ENCODE measurements around the gene CHEK1. TPM values are rescaled to one million over a fixed set of nuclear protein-coding genes. Genes with fewer than 3 reads are reported as not detected.

CHEK1 gene
- total and polyA plus RNA-seq, 2 donors (not counting 3 experiments of a cell fraction or from before 2014, with no cell fraction given), result 15.0 to 66.1 TPM

- Histone ChIP-seq H3K4me3 (replicated peaks in 1 of 3; ENCODE audit: insufficient read depth in 1 of 3, low read depth in 1 of 3, low read length in 3 of 3) (peak overlapping the region in 1 of 3 experiments; percentile 6), H3K4me1 (ENCODE audit: control insufficient read depth, extremely low read depth, insufficient read depth, low read length) (peaks cover 52% of the 10 kb centered on the region), H3K79me2 (ENCODE audit: control insufficient read depth, insufficient read depth, low read length) (no peaks in the 10 kb centered on the region), H3K9me3 (replicated peaks; ENCODE audit: control insufficient read depth, insufficient read depth, low read length) (no peaks in the 10 kb centered on the region), H4K20me1 (replicated peaks; ENCODE audit: control insufficient read depth, extremely low read depth, insufficient read depth, low read length) (no peaks in the 10 kb centered on the region), H3K27me3 (ENCODE audit: control insufficient read depth in 2 of 2, insufficient read depth in 2 of 2, low read length in 2 of 2) (no peaks in the 10 kb centered on the region), H3K9me1 (replicated peaks; ENCODE audit: control insufficient read depth, extremely low read depth, insufficient read depth, low read length) (peaks cover 3% of the 10 kb centered on the region), H3K27ac (ENCODE audit: insufficient read depth, low read depth, low read length) (peak overlapping the region; percentile 65), H2AFZ (ENCODE audit: low read depth, low read length) (no peak overlapping the region), H3K9ac (replicated peaks; ENCODE audit: extremely low read depth, insufficient read depth, low read length) (peak overlapping the region; percentile 2), H3K4me2 (ENCODE audit: insufficient read depth, low read length) (peak overlapping the region; percentile 85), H3K36me3 (ENCODE audit: control insufficient read depth in 2 of 2, extremely low read depth in 1 of 2, insufficient read depth in 2 of 2, low read length in 2 of 2) (peaks cover 2 to 11% of the 10 kb centered on the region in 2 experiments)
- ChIA-PET CTCF (interaction anchor here (0.8 to 1.5 kb wide), 3 partner anchors 9 to 47 kb away, joined by 3 read pairs; no protein-coding TSS in a partner anchor), POLR2A (no interaction called here)
- FAIRE-seq (peak; percentile 24), DNase-seq (ENCODE audit: low read depth, low spot score) (peak; percentile 91)
- BruUV-seq (replicated peaks), result no TSS peak
- dilution Hi-C loops (cut with MboI; ENCODE audit: extremely low pct_ligation_motif_present, low sequenced_read_pairs), result no loop called here
- TF ChIP-seq, protein P1, sequence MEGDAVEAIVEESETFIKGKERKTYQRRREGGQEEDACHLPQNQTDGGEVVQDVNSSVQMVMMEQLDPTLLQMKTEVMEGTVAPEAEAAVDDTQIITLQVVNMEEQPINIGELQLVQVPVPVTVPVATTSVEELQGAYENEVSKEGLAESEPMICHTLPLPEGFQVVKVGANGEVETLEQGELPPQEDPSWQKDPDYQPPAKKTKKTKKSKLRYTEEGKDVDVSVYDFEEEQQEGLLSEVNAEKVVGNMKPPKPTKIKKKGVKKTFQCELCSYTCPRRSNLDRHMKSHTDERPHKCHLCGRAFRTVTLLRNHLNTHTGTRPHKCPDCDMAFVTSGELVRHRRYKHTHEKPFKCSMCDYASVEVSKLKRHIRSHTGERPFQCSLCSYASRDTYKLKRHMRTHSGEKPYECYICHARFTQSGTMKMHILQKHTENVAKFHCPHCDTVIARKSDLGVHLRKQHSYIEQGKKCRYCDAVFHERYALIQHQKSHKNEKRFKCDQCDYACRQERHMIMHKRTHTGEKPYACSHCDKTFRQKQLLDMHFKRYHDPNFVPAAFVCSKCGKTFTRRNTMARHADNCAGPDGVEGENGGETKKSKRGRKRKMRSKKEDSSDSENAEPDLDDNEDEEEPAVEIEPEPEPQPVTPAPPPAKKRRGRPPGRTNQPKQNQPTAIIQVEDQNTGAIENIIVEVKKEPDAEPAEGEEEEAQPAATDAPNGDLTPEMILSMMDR (IDR thresholded peaks at IDR 0.05; ENCODE audit: extremely low read depth in 1 of 2, insufficient read depth in 1 of 2, low read depth in 1 of 2, low read length in 2 of 2), result no peak
- TF ChIP-seq FOS (IDR thresholded peaks at IDR 0.05; ENCODE audit: borderline replicate concordance, insufficient read depth, low read length) (peak; percentile 51), POLR2AphosphoS5 (IDR thresholded peaks at IDR 0.05; ENCODE audit: insufficient read depth, low read depth, low read length) (no peak), JUN (IDR thresholded peaks at IDR 0.05; ENCODE audit: borderline replicate concordance, insufficient read depth, insufficient read length, low read depth) (peak; percentile 57), EZH2 (IDR thresholded peaks at IDR 0.05; ENCODE audit: borderline replicate concordance, low read depth, low read length, severe bottlenecking) (no peak)
- intact Hi-C loops (cut with micrococcal nuclease), result loop anchor here (1.0 kb wide), 2 partner anchors 10 to 48 kb away; no protein-coding TSS in a partner anchor
Observed at GRCh38 chr11:125674210-125674609, 49.2 kb downstream of the CHEK1 start.
